Endothelial cell of umbilical vein (primary cell): ENCODE data around the gene ZNF407. TPM values are rescaled to one million over a fixed set of nuclear protein-coding genes. Genes with fewer than 3 reads are reported as not detected.

Source experiments
- BruUV-seq: library from RNA; stranded (reverse); fragments of 400-500 nt; replicated peaks from 2 replicates; lab custom pipeline; 2021; lab: Mats Ljungman, UMichigan
- CTCF ChIA-PET: fragments of 300-600, 350-600 bp; sonication (Branson Sonifier 250); formaldehyde crosslinking; loops from one replicate; lab custom pipeline; 2021; ENCODE audit warnings: antibody characterized with exemption, inconsistent platforms; lab: Charles Lee
- POLR2A ChIA-PET: fragments of 300-600, 350-600 bp; sonication (Branson Sonifier 250); formaldehyde crosslinking; loops from one replicate; lab custom pipeline; 2021; ENCODE audit warnings: antibody characterized with exemption, inconsistent platforms; lab: Charles Lee
- DNase-seq: peaks from one replicate; pipeline ENCODE4 v3.0.0-alpha.2; 2011; ENCODE audit warnings: low read depth, low spot score
- FAIRE-seq: peaks from 2 replicates; lab custom pipeline; 2011; peaks lifted over from hg19 to GRCh38; lab: Jason Lieb, UNC
- H2AFZ ChIP-seq: 2 replicates; pipeline ENCODE4 v1.6.0; 2012; ENCODE audit warnings: low read depth, low read length, control low read depth, inconsistent platforms
- H3K27ac ChIP-seq: 2 replicates; pipeline ENCODE4 v1.5.1; 2011; ENCODE audit warnings: low read depth, mild to moderate bottlenecking, control low read depth, low read length, moderate library complexity; ENCODE audit not compliant: insufficient read depth
- H3K27me3 ChIP-seq, 2 experiments: 2 replicates each; pipeline versions ENCODE4 v1.6.0 to v1.6.1; 2011; ENCODE audit warnings: low read length in 2 of 2, mixed read lengths in 1 of 2; ENCODE audit not compliant: control insufficient read depth in 2 of 2, insufficient read depth in 2 of 2
- H3K36me3 ChIP-seq, 2 experiments: 2 replicates in 1 of 2; 3 replicates in 1 of 2; pipeline ENCODE4 v1.5.1; 2011; ENCODE audit warnings: low read length in 2 of 2, mild to moderate bottlenecking in 1 of 2, moderate library complexity in 1 of 2; ENCODE audit not compliant: control insufficient read depth in 2 of 2, insufficient read depth in 2 of 2; ENCODE audit errors: extremely low read depth in 1 of 2
- H3K4me1 ChIP-seq: 3 replicates; pipeline ENCODE4 v1.5.1; 2011; ENCODE audit warnings: mild to moderate bottlenecking, low read length; ENCODE audit not compliant: control insufficient read depth, insufficient read depth; ENCODE audit errors: extremely low read depth
- H3K4me2 ChIP-seq: 2 replicates; pipeline ENCODE4 v1.6.1; 2011; ENCODE audit warnings: low read length, control low read depth, mixed read lengths; ENCODE audit not compliant: insufficient read depth
- H3K4me3 ChIP-seq, 3 experiments: fragments of 200-600 bp in 1 of 3; sonication (generic), shearing (Covaris generic) in 1 of 3; replicated peaks in 1 of 3; 2 replicates each; pipeline ENCODE4 v1.5.1; 2011 to 2016; ENCODE audit warnings: control low read depth in 3 of 3, low read length in 3 of 3, mild to moderate bottlenecking in 2 of 3, inconsistent platforms in 1 of 3, low read depth in 1 of 3, moderate library complexity in 1 of 3; ENCODE audit not compliant: insufficient read depth in 1 of 3
- H3K79me2 ChIP-seq: 2 replicates; pipeline ENCODE4 v1.6.0; 2012; ENCODE audit warnings: low read length, inconsistent platforms; ENCODE audit not compliant: control insufficient read depth, insufficient read depth
- H3K9ac ChIP-seq: replicated peaks from 2 replicates; pipeline ENCODE3; 2011; ENCODE audit warnings: low read length, control low read depth; ENCODE audit not compliant: insufficient read depth; ENCODE audit errors: extremely low read depth
- H3K9me1 ChIP-seq: replicated peaks from 3 replicates; pipeline ENCODE4 v1.6.0; 2011; ENCODE audit warnings: mild to moderate bottlenecking, low read length; ENCODE audit not compliant: control insufficient read depth, insufficient read depth; ENCODE audit errors: extremely low read depth
- H3K9me3 ChIP-seq: replicated peaks from 2 replicates; pipeline ENCODE4 v1.5.1; 2012; ENCODE audit warnings: low read length, inconsistent platforms; ENCODE audit not compliant: control insufficient read depth, insufficient read depth
- H4K20me1 ChIP-seq: replicated peaks from 2 replicates; pipeline ENCODE3; 2011; ENCODE audit warnings: mild to moderate bottlenecking, low read length; ENCODE audit not compliant: control insufficient read depth, insufficient read depth; ENCODE audit errors: extremely low read depth
- CTCF ChIP-seq, 2 donors: IDR thresholded peaks; 1 replicate in 1 of 2; 2 replicates in 1 of 2; pipeline ENCODE4 v1.5.1; 2011; ENCODE audit warnings: low read length in 2 of 2, mild to moderate bottlenecking in 2 of 2, moderate library complexity in 2 of 2, control low read depth in 1 of 2, inconsistent platforms in 1 of 2, low read depth in 1 of 2; ENCODE audit not compliant: insufficient read depth in 1 of 2; ENCODE audit errors: extremely low read depth in 1 of 2
- EZH2 ChIP-seq: IDR thresholded peaks from 2 replicates; pipeline ENCODE4 v1.6.1; 2012; ENCODE audit warnings: borderline replicate concordance, low read depth, mild to moderate bottlenecking, moderate library complexity, low read length, inconsistent platforms; ENCODE audit not compliant: severe bottlenecking
- FOS ChIP-seq: IDR thresholded peaks from 2 replicates; pipeline ENCODE4 v1.6.1; 2011; ENCODE audit warnings: mild to moderate bottlenecking, low read length, moderate library complexity, borderline replicate concordance; ENCODE audit not compliant: insufficient read depth
- GATA2 ChIP-seq: IDR thresholded peaks from 2 replicates; pipeline ENCODE4 v1.7.0; 2011; ENCODE audit warnings: low read depth, mild to moderate bottlenecking, moderate library complexity, mixed read lengths, low read length; ENCODE audit not compliant: insufficient read length, insufficient read depth
- JUN ChIP-seq: IDR thresholded peaks from 2 replicates; pipeline ENCODE4 v1.6.1; 2011; ENCODE audit warnings: borderline replicate concordance, low read depth; ENCODE audit not compliant: insufficient read length, insufficient read depth
- MAX ChIP-seq: IDR thresholded peaks from 2 replicates; pipeline ENCODE4 v1.6.1; 2011; ENCODE audit not compliant: insufficient read depth, insufficient read length
- MYC ChIP-seq: IDR thresholded peaks from one replicate; pipeline ENCODE4 v1.6.1; 2011; ENCODE audit warnings: mild to moderate bottlenecking, low read depth, low read length
- POLR2A ChIP-seq: IDR thresholded peaks from 2 replicates; pipeline ENCODE4 v1.6.1; 2012; ENCODE audit warnings: low read depth, mild to moderate bottlenecking, control low read depth, low read length
- POLR2AphosphoS5 ChIP-seq: IDR thresholded peaks from 2 replicates; pipeline ENCODE4 v1.6.1; 2012; ENCODE audit warnings: low read depth, mild to moderate bottlenecking, control low read depth, low read length, moderate library complexity; ENCODE audit not compliant: insufficient read depth
- dilution Hi-C: fragments of 300-500 bp; cut with MboI; formaldehyde crosslinking; loops from one replicate; pipeline ENCODE4 v1.15.0; 2019; ENCODE audit warnings: low sequenced_read_pairs; ENCODE audit not compliant: extremely low pct_ligation_motif_present
- intact Hi-C: fragments of 100-400 bp; cut with micrococcal nuclease; formaldehyde crosslinking; loops from one replicate; pipeline ENCODE4 v1.10.0; 2022
- polyA plus RNA-seq, 4 experiments: library from polyadenylated mRNA; depleted of rRNA in 3 of 4; stranded (reverse) in 3 of 4; unstranded in 1 of 4; fragments of >200 nt; gene quantifications; 2 replicates each; pipeline versions ENCODE4 v1.2.1 to v1.2.3, GENCODE V29; 2011 to 2012; ENCODE audit warnings: missing spikeins in 1 of 4
- total RNA-seq: library from RNA; stranded (reverse); gene quantifications from 2 replicates; pipeline ENCODE4 v1.2.3, GENCODE V29; 2021

The ZNF407 gene
- total and polyA plus RNA-seq, 2 donors (not counting 3 experiments of a cell fraction or from before 2014, with no cell fraction given): 3.8 to 20.1 TPM

DNA sequence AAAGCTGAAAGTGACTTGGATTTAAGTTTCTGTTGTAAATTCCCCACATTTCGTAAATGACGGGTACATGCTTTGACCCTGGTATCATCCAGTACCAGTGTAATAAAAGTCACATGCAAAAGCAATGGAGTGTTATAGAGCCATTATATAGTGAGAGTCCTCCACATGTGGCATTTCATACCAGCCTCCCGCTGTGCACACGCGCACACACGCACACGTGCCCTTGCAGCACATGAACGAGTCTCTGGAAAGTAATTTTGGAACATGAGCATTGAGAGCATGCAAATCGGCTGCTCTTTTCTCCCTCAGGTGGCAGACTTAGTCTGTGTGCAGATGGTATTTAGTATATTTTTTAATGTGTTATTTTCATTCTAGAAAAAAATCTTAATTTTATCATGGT lies 198.1 kb downstream of the ZNF407 start:
- Histone ChIP-seq H3K79me2 (no peaks in the 10 kb centered on the region), H3K9me3 (no peaks in the 10 kb centered on the region), H3K36me3 (no peaks in the 10 kb centered on the region), H3K4me2 (no peak overlapping the region), H3K4me1 (no peaks in the 10 kb centered on the region), H3K27me3 (no peaks in the 10 kb centered on the region), H3K9ac (no peak overlapping the region), H3K27ac (no peak overlapping the region), H4K20me1 (no peaks in the 10 kb centered on the region), H2AFZ (no peak overlapping the region), H3K4me3 (no peak overlapping the region), H3K9me1 (peaks cover 3% of the 10 kb centered on the region)
- no TSS peak for BruUV-seq
- ChIA-PET CTCF (interaction anchor here (1.9 kb wide), 1 partner anchor 8 kb away, joined by 5 read pairs; no protein-coding TSS in a partner anchor), POLR2A (no interaction called here)
- TF ChIP-seq POLR2AphosphoS5 (no peak), MAX (no peak), FOS (no peak), MYC (no peak)
- intact Hi-C loops (no loop called here), dilution Hi-C loops (no loop called here)
- FAIRE-seq (no peak), DNase-seq (no peak)

GRCh38 chr18:74796211-74796610 lies 198.5 kb downstream of the ZNF407 start:
- Histone ChIP-seq H3K79me2 (no peaks in the 10 kb centered on the region), H3K9me1 (no peaks in the 10 kb centered on the region), H3K4me2 (no peak overlapping the region), H2AFZ (no peak overlapping the region), H3K36me3 (no peaks in the 10 kb centered on the region), H3K4me1 (no peaks in the 10 kb centered on the region), H3K27ac (no peak overlapping the region), H3K9me3 (no peaks in the 10 kb centered on the region), H3K4me3 (no peak overlapping the region), H4K20me1 (no peaks in the 10 kb centered on the region), H3K9ac (no peak overlapping the region), H3K27me3 (no peaks in the 10 kb centered on the region)
- no peak for DNase-seq
- FAIRE-seq: no peak
- intact Hi-C loops: no loop called here
- BruUV-seq: no TSS peak
- ChIA-PET CTCF (interaction anchor here (0.6 to 1.9 kb wide), 2 partner anchors 8 to 245 kb away, joined by 3 to 5 read pairs; no protein-coding TSS in a partner anchor), POLR2A (no interaction called here)
- TF ChIP-seq JUN (no peak), EZH2 (no peak), CTCF (IDR thresholded peaks at IDR 0.05; ENCODE audit: extremely low read depth in 1 of 2, insufficient read depth in 1 of 2, low read depth in 1 of 2, low read length in 2 of 2) (no peak), POLR2AphosphoS5 (no peak), MYC (no peak), POLR2A (no peak), GATA2 (no peak), MAX (no peak), FOS (no peak)
- dilution Hi-C loops: no loop called here
